HepG2 (cell line): ENCODE data around the gene AIP.

Experiments
- ADNP ChIP-seq: sonication (generic); formaldehyde crosslinking; IDR thresholded peaks from 2 replicates; pipeline ENCODE4 v1.4.0; 2020; ENCODE audit warnings: missing genetic modification reagents
- CTCF ChIP-seq: sonication (generic); formaldehyde crosslinking; IDR thresholded peaks from 2 replicates; pipeline ENCODE4 v1.5.0; 2020; ENCODE audit warnings: mild to moderate bottlenecking, missing genetic modification reagents, moderate library complexity
- EP300 ChIP-seq, 3 experiments: sonication (generic) in 1 of 3; formaldehyde crosslinking in 1 of 3; IDR thresholded peaks; 2 replicates each; pipeline versions ENCODE4 v1.5.1 to v1.6.1; 2011 to 2020; ENCODE audit warnings: low read depth in 2 of 3, low read length in 2 of 3, borderline replicate concordance in 1 of 3, improper control_type of control experiment in 1 of 3, mild to moderate bottlenecking in 1 of 3, missing genetic modification reagents in 1 of 3, moderate library complexity in 1 of 3
- EZH2 ChIP-seq: conservative IDR thresholded peaks from 2 replicates; pipeline ENCODE4 v1.6.1; 2012; ENCODE audit warnings: mild to moderate bottlenecking, low read depth, low read length, moderate library complexity
- MEIS2 ChIP-seq: sonication (generic); formaldehyde crosslinking; IDR thresholded peaks from 2 replicates; pipeline ENCODE4 v1.9.0; 2021; ENCODE audit warnings: mild to moderate bottlenecking, missing genetic modification reagents
- MIER3 ChIP-seq: IDR thresholded peaks from 2 replicates; pipeline ENCODE4 v1.6.1; 2016; ENCODE audit warnings: missing compliant biosample characterization, borderline replicate concordance
- NCOA5 ChIP-seq: sonication (generic); formaldehyde crosslinking; IDR thresholded peaks from 2 replicates; pipeline ENCODE4 v1.4.0; 2020; ENCODE audit warnings: missing genetic modification reagents
- NR3C1 ChIP-seq: sonication (generic); formaldehyde crosslinking; IDR thresholded peaks from 2 replicates; pipeline ENCODE4 v1.4.0; 2020; ENCODE audit warnings: missing genetic modification reagents
- SRSF4 ChIP-seq: fragments of 200-400 bp; formaldehyde crosslinking; IDR thresholded peaks from one replicate; pipeline ENCODE4 v1.6.1; 2018; ENCODE audit warnings: mild to moderate bottlenecking, low read depth, low read length, moderate library complexity; ENCODE audit not compliant: poor library complexity, severe bottlenecking
- ZBTB7A ChIP-seq: sonication (generic); formaldehyde crosslinking; IDR thresholded peaks from 2 replicates; pipeline ENCODE4 v1.8.0; 2022; ENCODE audit warnings: mild to moderate bottlenecking, missing genetic modification reagents
- ZNF207 ChIP-seq: fragments of 450-650 bp; IDR thresholded peaks from 2 replicates; pipeline ENCODE4 v1.6.1; 2016; ENCODE audit warnings: antibody characterized with exemption, borderline replicate concordance
- ZNF609 ChIP-seq: sonication (generic); formaldehyde crosslinking; IDR thresholded peaks from 2 replicates; pipeline ENCODE4 v1.4.0; 2020; ENCODE audit warnings: mild to moderate bottlenecking, missing genetic modification reagents, borderline replicate concordance
- TF ChIP-seq, protein P1 (sequence below): sonication (generic); formaldehyde crosslinking; IDR thresholded peaks from 2 replicates; pipeline ENCODE4 v1.8.1; 2023; ENCODE audit warnings: mild to moderate bottlenecking, missing genetic modification reagents
- TF ChIP-seq, protein P2 (sequence below): sonication (generic); formaldehyde crosslinking; IDR thresholded peaks from 2 replicates; pipeline ENCODE4 v1.5.0; 2020; ENCODE audit warnings: mild to moderate bottlenecking, missing genetic modification reagents

DNA sequence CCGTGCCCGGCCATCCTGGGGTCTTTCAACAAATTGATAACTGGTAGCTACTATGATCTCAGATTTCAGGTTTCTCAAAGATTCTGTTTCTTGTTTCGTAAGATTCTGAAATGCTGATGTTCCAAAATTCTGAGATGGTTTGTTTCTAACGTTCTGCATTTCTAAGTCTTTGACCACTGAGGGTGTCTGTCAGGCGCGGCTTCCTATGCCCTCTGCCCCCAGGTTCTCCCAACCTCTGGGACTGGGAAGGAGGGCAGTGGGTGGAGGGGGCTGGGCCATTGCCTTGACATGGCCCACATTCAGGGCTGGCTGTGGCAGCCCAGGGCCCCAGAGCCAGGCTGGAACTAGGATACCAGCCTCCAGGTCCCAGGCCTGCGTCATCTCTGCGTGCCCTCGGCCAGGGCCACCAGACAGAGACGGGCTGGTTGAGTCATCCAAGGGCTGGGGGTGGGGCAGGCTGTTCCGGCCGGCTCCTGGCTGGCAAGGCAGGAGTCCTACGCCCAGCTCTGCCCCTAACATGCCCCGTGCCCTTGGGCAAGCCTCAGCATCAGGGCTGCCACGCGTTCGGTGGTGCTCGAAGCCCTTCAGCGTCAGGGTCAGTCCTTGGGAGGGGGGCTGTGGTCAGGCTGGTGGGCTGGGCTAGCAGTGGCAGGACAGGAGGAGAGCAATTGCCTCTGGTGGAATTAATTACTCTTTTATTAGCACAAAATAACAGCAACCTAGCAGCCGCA, 19.0 kb upstream of the AIP start:
- TF ChIP-seq NR3C1 (CRISPR knock-in tag): no peak
- no peak for TF ChIP-seq EZH2
- peak; percentile 27; the same call in 1 of the 2 replicates for TF ChIP-seq ZNF609 (CRISPR knock-in tag)
- no peak; the same call in 1 of the 2 replicates for TF ChIP-seq CTCF
- TF ChIP-seq MIER3: no peak
- TF ChIP-seq, protein P1, sequence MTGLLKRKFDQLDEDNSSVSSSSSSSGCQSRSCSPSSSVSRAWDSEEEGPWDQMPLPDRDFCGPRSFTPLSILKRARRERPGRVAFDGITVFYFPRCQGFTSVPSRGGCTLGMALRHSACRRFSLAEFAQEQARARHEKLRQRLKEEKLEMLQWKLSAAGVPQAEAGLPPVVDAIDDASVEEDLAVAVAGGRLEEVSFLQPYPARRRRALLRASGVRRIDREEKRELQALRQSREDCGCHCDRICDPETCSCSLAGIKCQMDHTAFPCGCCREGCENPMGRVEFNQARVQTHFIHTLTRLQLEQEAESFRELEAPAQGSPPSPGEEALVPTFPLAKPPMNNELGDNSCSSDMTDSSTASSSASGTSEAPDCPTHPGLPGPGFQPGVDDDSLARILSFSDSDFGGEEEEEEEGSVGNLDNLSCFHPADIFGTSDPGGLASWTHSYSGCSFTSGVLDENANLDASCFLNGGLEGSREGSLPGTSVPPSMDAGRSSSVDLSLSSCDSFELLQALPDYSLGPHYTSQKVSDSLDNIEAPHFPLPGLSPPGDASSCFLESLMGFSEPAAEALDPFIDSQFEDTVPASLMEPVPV (CRISPR knock-in tag): no peak
- TF ChIP-seq NCOA5: no peak
- no peak for TF ChIP-seq ZBTB7A (CRISPR knock-in tag)
- TF ChIP-seq ZNF207: no peak
- no peak for TF ChIP-seq SRSF4
- TF ChIP-seq, protein P2, sequence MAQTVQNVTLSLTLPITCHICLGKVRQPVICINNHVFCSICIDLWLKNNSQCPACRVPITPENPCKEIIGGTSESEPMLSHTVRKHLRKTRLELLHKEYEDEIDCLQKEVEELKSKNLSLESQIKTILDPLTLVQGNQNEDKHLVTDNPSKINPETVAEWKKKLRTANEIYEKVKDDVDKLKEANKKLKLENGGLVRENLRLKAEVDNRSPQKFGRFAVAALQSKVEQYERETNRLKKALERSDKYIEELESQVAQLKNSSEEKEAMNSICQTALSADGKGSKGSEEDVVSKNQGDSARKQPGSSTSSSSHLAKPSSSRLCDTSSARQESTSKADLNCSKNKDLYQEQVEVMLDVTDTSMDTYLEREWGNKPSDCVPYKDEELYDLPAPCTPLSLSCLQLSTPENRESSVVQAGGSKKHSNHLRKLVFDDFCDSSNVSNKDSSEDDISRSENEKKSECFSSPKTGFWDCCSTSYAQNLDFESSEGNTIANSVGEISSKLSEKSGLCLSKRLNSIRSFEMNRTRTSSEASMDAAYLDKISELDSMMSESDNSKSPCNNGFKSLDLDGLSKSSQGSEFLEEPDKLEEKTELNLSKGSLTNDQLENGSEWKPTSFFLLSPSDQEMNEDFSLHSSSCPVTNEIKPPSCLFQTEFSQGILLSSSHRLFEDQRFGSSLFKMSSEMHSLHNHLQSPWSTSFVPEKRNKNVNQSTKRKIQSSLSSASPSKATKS: no peak
- TF ChIP-seq ADNP (CRISPR knock-in tag): no peak
- TF ChIP-seq MEIS2: no peak
- TF ChIP-seq EP300 (IDR thresholded peaks at IDR 0.05; ENCODE audit: low read depth in 2 of 2, low read length in 2 of 2): no peak
- peak; percentile 37; the same call in 1 of the 2 replicates for TF ChIP-seq EP300 (CRISPR knock-in tag; IDR thresholded peaks at IDR 0.05; ENCODE audit: borderline replicate concordance)
